HG03159 (cell line): ENCODE data around the gene MATCAP1.

Source experiments
- ATAC-seq: cut with Tn5 transposase; IDR thresholded peaks from one replicate; pipeline ENCODE4 v1.9.1; 2021; ENCODE audit warnings: mild to moderate bottlenecking, moderate library complexity; ENCODE audit not compliant: unreplicated experiment

MATCAP1 gene

DNA sequence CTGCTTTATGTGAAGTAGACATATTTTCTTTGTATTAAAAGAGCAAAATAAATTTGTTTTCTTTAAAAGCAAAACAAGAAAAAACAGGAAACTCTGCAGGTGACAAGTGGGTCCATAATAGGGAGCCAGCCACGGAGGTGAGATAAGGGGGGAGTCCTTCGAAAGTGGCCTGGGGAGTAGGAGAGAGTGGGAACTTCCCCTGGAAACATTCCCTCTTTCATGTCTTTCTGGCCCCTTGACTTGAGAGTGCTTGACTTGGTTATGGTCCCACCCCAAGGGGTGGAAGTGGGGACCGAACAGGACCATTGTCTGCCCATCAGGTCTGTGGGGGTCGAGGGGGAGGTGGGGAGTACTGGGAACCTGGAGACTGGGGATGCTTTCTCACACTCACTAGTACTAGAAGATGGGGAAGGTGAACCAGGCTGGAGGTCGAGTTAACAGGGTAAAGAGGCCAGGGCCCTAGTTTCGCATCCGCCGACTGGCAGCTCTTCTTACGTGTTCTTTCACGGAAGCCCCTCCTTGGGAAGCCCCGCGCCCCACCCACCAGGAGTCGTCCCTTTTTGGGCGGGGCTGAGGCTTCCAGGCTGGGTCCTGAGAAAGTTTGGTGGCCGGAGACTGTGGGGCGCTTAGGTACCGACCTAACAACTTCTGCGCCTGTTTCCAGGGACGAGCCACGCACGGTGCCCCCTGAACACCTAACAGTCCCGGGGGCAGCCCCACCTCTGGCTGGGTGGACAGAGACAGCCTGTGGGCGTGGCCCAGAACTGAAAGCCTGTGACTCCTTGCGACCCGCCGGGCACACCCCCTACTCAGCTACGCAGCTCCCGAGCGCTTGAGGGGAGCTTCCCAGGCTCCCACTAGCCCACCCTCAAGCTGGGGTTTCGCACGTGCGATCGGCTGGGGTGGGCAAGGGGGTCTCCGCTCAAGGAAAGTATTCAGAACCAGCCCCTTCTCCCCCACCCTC is 24.8 kb downstream of the MATCAP1 start:
- peak; percentile 37 for ATAC-seq

DNA sequence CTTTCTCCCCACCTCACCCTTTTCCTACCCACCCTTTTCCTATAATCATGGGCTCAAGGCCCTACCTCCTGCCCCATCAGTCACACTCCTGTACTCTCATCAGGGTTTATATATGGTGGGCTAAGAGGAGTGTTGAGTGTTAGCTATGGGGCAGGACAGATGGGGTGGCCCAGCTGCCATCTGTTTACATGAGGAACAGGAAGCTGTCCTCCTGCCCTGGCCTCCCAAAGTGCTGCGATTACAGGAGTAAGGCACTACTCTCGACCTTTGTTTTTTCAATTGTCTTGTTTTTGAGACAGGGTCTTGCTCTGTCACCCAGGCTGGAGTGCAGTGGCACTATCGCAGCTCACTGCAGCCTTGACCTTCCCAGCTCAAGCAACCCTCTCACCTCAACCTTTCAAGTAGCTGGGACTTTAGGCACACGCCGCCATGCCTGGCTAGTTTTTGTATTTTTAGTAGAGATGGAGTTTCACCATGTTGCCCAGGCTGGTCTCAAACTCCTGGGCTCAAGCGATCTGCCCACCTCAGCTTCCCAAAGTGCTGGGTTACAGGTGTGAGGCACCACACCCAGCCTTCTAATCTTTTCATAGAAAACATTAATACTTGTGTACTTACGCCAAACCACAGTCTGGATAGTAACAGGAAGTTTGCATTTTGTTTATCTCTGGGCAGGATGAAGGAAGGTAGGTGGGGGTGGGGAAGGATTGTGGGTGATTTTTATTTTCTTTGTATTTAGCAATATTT is 25.7 kb downstream of the MATCAP1 start:
- no peak for ATAC-seq

DNA sequence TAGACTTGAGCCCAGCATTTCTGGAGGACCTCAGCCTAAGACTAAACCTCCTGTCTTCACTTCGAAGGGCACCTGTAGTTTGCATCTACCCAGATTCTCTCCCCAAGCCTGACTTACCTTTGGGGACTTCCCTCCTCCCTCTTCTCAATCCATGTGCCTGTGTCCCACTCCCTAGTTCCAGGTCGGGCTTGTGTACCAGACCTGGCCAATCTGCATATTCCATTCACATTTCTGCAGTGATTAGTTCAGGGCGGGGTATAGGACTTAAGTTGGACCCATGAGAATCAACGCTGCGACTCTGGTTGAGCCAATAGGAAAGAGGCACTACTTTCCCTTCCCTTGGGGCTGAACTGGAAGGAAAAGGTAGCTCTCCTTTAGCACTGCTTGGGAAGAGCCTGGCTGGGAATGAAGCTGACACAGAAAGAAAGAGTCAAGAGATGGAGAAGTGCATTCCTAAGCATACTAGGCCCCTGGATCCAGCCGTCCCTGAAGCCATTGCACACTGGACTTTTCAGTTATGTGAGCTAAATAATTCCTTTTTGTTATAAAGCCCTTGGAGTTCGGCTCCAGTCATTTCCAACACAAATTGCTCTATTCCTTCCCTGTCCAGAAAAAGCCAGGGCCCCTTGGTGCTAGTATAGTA is 26.5 kb downstream of the MATCAP1 start:
- no peak for ATAC-seq

DNA sequence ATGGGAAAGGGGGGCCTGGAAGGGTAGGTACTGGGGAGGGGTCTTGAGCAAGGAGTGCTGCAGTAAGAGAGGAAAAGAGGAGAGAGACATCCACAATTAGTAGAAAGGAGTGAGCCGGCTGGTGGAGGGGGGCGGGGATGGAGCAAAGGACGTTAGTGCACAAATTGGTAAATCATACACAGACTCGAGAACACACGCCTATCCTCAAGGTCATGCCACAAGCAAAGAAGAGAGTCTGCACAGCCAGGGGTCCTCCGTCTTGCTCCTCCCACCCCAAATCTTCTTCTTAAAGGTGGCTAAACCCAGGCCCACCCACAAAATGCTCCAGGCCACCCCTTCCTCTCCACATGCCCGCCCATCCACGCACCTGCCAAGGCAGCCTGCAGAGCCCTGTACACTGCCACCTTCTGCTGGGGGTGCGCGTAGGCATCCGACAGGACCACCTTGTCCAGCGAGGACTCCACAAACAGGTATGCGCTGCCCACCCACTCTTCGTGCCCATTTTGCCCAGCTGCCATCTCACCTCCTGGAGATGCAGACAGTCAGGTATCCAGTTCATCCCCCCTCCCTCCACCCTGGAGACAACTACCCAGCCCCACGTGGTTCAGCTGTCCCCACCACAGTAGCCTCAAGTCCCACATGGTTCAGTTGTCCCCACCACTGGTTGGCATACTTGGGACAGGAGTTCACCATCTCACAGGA is 27.5 kb downstream of the MATCAP1 start:
- ATAC-seq, result no peak

DNA sequence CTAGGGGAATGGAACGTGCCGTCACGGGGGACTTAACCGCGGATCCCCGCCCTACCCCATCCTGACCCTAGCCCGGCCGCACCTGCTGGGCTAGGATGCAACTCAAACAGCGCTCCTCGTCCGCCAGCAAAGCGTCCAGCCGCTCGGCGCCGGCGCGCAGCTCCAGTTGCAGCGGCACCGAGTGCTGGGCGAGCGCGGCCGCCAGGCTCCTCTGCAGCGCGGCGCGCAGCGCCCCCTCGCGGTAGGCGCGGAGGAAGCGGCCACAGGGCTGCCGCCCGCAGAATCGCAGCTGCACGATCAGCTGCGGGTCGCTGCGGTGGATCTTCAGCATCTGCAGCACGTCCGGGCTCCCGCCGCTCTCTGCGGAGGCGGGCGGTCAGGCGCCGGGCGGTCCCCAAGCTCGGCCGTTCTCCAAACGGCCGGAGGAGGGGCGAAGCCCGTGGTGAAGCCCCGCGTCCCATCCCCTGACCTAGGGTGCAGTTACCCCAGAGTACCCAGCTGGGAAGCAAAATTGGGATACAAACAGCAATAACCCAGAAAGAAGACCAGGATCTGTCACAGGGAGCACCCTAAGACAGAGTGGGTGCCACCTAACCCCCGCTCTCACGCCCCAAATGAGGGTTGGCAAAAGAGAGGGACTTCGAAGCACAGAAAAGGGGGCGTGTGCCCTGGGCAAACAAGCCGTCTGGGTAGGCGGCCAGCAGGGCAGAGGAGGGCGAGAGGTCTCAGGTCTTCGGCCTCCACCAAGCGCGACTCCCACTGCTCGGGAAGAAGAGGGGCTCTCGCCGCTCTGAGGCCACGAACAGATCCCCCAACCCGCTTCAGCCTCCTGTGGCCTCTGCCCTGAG is 28.2 kb downstream of the MATCAP1 start:
- ATAC-seq, result no peak

DNA sequence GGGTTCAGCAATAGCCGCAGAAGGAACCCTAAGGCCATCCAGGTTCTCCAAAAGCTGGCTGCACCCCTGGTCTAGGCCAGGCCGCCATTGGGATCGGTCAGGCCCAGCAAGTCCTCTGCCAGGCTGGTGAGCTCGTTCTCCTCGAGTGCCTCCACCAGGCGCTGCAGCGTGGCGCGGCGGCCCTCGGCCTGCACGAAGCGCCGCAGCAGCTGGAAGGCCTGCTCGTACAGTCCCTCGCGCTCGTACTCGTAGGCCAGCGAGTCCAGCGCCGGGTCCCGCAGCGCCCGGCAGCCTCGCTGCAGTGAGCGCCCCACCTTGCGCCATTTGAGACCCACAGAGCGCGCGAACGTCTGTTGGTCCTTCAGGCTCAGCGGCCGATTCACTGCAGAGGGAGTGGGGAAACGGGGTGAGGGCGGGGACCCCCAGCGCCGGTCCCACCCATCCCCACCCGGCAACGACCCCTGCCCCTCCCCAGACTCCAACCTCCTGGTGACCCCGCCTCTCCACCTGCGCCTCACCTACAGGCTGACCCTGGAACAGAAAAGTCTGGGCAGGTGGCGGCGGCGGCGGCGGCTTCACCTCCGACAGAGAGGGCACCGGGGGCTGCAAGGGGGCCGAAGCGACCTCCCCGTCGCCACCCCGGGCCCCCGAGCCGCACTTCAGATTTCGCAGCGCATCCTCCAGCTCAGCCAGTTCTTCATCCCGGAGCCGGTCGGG is 29.0 kb downstream of the MATCAP1 start:
- ATAC-seq, result no peak

DNA sequence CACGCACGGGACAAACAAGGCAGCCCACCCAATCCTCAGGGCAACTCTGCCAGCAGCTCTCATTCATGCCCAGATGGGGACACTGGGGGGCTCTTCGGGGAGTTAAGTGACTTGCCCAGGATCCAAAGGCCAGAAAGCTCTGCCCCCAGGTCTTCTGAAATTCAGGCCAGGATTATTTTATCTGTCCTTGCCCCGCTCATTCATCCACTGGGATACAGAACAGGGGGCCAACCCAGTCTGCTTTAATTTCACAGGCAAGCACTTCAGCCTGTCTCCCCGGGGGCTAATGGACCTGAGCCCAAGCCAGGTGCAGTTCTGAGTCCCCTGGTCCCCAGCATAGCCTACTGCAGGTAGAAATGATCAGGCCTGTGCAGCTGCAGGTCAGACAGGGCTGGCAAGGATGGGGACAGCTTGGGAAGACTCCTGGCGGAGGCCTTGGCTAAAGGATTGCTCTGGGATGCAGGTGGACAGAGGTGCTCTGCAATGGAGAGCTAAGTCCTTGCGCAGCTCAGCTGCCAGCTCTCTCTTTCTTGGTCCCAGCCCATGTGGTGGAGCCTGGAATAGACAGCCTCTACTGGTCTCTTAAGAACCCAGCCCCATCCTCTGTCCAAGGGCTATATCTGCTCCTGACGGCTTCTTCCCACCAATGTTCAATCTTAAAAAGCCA is 32.2 kb downstream of the MATCAP1 start:
- no peak for ATAC-seq

DNA sequence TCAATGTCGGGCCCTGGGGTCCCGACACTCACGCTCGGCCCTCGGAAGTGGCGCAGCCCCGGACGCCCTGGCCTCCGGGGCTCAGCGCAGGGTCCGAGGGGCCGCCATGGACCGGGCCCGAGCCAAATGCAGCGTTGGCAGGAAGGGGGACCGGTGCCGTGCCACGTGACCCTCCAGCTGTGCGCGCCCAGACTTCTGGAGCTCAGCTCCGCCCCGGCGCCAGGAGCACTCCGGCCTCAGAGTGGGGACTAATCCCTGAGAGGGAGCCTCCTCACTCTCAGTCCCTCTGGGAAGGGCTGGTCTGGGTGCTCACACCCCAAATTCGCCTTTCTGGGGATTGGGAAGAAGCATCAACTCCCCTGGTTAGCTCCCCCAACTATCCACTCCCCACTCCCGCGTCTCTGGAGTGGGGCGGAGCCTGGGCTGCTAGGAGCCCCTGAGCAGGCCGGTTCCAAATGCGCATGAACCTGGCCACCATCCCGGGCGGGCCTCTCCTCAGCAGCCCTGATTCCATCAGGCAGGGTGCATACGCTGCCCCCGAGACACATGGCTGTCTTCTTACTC is 32.8 kb downstream of the MATCAP1 start, which contains the start of gene B3GNT9:
TSS of gene B3GNT9 (minus strand) at position 166 of the 564 bp plus-strand sequence. CDS start 513 bp downstream, outside the sequence.
- ATAC-seq, result peak; percentile 49

DNA sequence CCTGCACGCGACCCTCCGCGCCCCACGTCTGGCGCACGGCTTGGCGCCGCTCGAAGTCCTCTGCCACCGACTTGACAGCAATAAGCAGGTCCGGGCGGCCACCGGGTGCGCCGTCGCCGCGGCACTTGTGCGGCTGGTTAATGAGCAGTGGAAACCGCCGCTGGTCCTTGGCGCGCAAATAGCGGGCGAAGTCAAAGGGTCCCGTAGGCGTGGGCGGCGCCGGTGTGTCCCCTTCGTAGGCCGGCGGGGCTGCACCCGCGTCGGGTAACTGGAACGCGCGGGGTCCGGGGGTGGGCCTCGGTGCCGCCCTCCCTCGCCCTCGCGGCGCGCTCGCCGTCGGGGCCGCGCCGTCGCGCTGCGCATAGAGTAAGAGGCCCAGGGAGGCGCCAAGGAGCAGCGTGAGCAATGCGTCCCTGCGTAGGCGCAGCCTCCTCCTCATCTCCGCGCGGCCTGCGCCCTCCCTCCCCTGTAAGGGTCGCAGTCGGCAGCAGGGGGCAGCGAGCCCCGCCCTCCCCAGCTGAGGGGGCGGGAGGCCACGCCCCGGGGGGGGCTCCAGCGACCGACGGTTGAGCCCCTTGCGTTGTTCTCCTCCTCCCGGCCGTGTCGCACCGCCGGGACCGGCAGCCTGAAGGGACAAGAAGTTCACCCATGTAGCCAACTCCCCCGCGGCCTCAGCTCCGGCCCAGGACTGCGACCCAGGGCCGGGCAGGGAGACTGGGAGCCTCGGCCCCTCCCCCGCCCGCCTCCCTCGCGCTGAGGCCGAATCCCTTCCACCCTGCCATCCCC is 33.5 kb downstream of the MATCAP1 start:
- peak; percentile 23 for ATAC-seq

DNA sequence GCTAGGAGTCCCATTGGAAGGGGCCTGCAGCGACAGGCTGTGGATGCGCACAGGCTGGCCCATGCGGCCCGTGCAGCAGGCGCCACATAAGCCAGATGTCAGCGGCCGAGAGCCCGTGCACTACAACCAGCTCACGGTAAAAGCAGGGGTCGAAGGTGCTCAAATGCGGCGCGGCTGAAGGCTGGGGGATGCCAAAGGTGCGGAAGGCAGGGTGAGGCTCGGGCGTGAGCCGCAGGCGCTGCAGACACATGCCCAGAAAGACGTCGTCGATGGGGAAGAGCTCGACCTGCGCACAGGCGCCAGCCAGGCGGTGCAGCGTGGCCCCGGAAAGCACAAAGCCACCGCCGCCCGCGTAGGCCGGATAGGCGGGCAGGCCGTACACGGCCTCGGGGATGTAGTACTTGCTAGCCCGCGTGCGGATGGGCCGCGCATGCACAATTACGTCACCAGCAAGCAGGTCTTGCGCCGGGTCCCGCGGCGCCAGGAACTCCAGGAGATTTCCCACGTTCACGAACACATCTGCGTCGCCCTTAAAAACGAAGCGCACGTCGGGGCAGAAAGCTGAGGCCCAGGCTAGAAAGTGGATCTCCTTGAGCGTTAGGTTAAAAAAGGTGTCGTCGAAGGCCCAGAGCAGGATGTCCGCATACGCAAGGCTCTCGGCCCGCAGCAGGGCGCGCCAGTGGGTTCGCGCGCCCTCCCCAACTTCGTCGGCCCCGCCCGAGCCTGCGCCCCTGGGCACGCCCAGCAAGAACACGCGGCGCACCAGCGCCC is 34.3 kb downstream of the MATCAP1 start:
- ATAC-seq, result no peak

DNA sequence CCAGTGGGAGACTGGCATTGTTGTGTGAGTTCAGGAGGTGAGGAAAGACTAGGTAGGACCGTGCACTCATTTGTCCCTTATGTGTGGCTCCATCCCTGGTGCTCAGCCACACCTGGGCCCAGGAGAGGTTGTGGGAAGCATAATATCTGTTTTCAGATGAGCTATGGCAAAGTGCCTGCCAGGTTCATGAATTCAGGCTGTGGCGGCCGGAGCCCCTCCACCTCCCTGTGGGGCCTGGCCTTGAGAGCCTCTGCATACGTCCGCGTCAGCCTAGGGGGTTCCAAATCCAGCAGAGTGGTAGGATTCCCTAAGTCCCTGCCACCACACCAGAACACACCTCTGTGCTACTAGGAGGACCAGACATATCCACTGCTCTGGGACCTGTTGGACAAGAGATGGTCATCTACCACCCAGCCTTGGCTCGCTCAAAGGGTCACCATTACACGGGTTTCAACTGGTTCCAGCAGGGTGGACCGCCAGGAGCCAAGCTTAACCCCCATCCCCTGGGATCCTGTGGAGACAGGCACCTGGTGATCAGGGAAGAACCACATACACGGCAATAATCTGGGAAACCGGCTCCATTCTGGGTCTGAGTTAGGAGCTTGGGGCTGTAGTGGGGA is 35.0 kb downstream of the MATCAP1 start:
- ATAC-seq, result no peak

DNA sequence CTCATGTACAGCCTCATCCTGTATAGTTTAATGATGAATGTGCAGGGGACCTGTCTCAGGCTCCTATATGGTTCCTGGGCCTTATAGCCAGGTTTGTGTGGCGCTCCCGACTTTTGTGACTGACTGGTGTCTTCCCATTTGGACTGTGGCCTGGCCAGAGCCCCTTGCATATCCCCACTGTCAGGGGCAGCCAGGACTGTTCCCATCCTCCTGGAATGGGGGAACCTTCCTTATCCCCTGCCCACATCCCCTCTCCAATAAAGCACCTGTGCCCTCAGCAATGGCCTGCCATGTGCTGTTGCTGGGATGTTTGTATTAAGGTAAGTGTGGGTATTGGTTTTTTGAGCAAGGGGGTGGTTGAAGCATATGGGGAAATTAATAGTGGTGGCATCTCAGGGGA is 35.5 kb downstream of the MATCAP1 start:
- ATAC-seq, result no peak

DNA sequence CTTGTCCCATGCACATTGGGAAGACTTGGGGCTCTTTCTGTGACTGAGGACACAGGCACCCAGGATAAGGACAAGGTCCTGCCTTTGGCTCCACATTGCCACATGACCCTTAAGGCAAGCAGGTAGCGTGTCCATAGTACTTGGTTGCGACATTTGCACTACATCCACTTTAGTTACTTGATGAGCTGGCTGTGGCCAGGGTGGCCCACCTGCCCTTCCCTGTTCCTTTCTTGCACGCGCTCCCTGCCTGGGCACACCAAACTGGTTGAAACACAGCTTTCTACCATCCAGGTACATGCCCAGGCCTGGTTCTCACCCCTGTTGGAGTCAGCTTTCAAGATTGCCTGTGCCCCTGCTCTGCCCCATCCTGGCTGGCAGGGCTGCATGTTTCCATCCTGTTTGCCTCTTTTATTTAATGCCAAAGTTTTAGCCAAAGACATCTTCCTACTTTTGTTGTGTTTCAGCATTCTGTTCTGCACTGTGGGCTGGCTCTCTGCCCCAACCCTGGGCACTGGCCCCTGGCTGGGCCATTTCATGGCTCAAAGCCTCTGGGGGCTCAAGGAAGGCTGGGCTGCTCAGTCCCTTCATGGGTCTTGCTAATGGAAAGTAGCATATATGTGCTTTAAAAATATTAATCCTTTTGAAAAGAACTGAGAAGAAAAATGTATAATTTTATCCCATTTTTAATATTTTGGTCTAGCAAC is 36.2 kb downstream of the MATCAP1 start:
- ATAC-seq, result no peak

DNA sequence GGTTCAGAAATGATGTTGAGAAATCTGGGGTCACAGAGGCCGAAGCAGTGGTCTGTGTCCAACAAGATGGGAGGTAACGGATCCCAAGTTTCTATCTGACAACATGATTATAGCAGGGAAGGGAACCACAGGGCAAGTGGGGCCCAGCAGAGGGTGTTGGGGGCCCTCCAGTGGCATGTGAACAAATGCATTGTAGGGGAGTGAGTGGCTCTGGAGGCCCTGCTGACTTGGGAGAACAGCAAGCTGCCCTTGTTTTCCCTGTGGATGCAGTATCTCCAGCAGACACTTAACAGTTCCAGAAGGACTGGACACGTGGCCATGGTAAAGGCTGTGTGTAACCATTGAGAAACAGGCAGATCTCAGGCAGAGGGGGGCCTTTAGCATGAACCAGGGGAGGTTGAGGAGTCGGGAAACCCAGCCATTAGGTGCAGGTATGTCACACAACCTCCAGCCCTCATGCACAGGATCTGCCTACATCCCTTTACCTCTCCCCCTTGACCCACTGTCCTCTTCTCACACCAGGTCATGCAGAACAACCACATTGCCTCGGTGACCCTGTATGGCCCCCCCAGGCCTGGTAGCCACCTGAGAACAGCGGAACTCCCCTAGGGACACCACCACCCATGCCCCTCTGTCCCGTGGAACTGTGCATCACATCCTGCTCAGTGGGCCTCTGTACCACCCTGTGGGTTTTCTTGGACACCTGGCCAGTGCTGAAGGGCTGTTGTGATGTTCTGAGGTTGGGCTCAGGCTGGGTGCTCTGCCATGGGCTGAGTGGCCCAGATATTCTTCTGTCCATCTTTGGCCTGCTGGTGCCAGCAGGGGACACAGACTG is 37.0 kb downstream of the MATCAP1 start:
- no peak for ATAC-seq

DNA sequence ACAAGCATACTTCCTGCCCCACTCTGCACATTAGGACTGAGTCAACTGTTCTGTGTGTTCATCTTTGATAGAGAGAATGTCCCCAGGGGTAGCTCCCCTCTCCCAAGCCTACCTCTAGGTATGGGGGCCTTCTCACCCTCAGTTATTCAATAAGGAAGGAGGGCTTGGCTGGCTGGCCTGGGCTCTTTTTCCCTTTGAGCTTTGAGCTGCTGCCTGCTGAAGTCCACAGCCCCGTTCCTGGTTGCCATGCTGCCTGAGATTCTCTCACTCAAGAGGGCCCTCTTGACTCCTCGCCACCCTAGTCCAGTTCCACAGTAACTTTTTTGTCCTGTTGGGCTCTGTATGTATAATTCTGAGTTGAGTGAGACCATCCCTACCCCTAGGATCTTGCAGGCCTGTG is 38.0 kb downstream of the MATCAP1 start:
- no peak for ATAC-seq
